NCI-H510A (cell line): Measurements from ENCODE around the gene SHISA6.

Experiments
- DNase-seq: peaks from one replicate; lab custom pipeline; 2025; lab: John Stamatoyannopoulos, UW

SHISA6 gene

GRCh38 chr17:11598274-11599221 lies 357.5 kb downstream of the SHISA6 start, which contains the start of gene DNAH9:
TSS of gene DNAH9 (plus strand) at chr17:11598470. CDS start at chr17:11598499, 29 bp downstream.
- peak; percentile 66 for DNase-seq

GRCh38 chr17:11601661-11602060 lies 360.6 kb downstream of the SHISA6 start:
- DNase-seq = no peak

GRCh38 chr17:11608396-11608795 lies 367.4 kb downstream of the SHISA6 start:
- no peak for DNase-seq

- no peak for DNase-seq
Measured at GRCh38 chr17:11610999-11611566, 370.1 kb downstream of the SHISA6 start.

GRCh38 chr17:11612956-11613355 lies 371.9 kb downstream of the SHISA6 start:
- DNase-seq = no peak
